SU-DHL-6 (cell line): ENCODE results near the gene KRT5.
"Not testable (repeated sequence)": the region's sequence is repeated elsewhere in the genome, so short reads cannot be mapped to it uniquely, and the experiment has no call there.

ENCODE experiments used
- H2AFZ ChIP-seq: fragments of 200-600 bp; sonication (generic); 2 replicates; pipeline ENCODE4 v1.6.1; 2014; ENCODE audit warnings: low read depth, mild to moderate bottlenecking, moderate library complexity, mixed read lengths, antibody characterized with exemption, low read length; ENCODE audit not compliant: severe bottlenecking
- H3F3A ChIP-seq: fragments of 200-600 bp; shearing (Covaris generic); 2 replicates; pipeline ENCODE4 v1.6.0; 2016; ENCODE audit warnings: antibody characterized with exemption, mild to moderate bottlenecking; ENCODE audit not compliant: insufficient read depth
- H3K27ac ChIP-seq: fragments of 200-600 bp; sonication (generic); 2 replicates; pipeline ENCODE4 v1.5.1; 2016; ENCODE audit warnings: low read depth, mild to moderate bottlenecking, low read length, moderate library complexity, mixed read lengths
- H3K27me3 ChIP-seq: fragments of 200-600 bp; sonication (generic), shearing (Covaris generic); 2 replicates; pipeline ENCODE4 v1.6.0; 2014; ENCODE audit warnings: mild to moderate bottlenecking, low read length
- H3K36me3 ChIP-seq: fragments of 200-600 bp; sonication (generic); 2 replicates; pipeline ENCODE4 v1.6.1; 2014; ENCODE audit warnings: mild to moderate bottlenecking, low read length, mixed read lengths
- H3K4me2 ChIP-seq: fragments of 300-600, 200-600 bp; shearing (Covaris generic), sonication (generic); 2 replicates; pipeline ENCODE4 v1.6.0; 2014; ENCODE audit warnings: low read length, low read depth, mild to moderate bottlenecking; ENCODE audit not compliant: poor library complexity, severe bottlenecking
- H3K4me3 ChIP-seq: fragments of 200-600 bp; sonication (generic); 2 replicates; pipeline ENCODE4 v1.5.1; 2014; ENCODE audit warnings: antibody characterized with exemption, low read length, mild to moderate bottlenecking, mixed read lengths; ENCODE audit not compliant: insufficient read depth, poor library complexity, severe bottlenecking
- H3K79me2 ChIP-seq: fragments of 200-600 bp; sonication (generic); 2 replicates; pipeline ENCODE4 v1.6.1; 2014; ENCODE audit warnings: mild to moderate bottlenecking, low read length, moderate library complexity; ENCODE audit not compliant: insufficient read depth
- H3K9ac ChIP-seq: fragments of 200-600 bp; sonication (generic); 2 replicates; pipeline ENCODE4 v1.7.0; 2014; ENCODE audit warnings: mild to moderate bottlenecking, low read length
- H3K9me2 ChIP-seq: fragments of 200-600 bp; sonication (generic); replicated peaks from 2 replicates; pipeline ENCODE4 v1.6.1; 2014; ENCODE audit warnings: low read length; ENCODE audit not compliant: insufficient read depth
- H3K9me3 ChIP-seq: fragments of 200-600 bp; sonication (generic); 2 replicates; pipeline ENCODE4 v1.6.1; 2014; ENCODE audit warnings: low read length, mixed read lengths; ENCODE audit not compliant: insufficient read depth
- H4K20me1 ChIP-seq: fragments of 200-600 bp; sonication (generic); 2 replicates; pipeline ENCODE4 v1.6.1; 2014; ENCODE audit warnings: low read depth, mild to moderate bottlenecking, antibody characterized with exemption, low read length, moderate library complexity, mixed read lengths
- CTCF ChIP-seq: fragments of 200-600 bp; sonication (generic); IDR thresholded peaks from one replicate; pipeline ENCODE4 v1.5.1; 2017; ENCODE audit warnings: antibody characterized with exemption, mild to moderate bottlenecking, low read length, moderate library complexity; ENCODE audit not compliant: insufficient read depth, poor library complexity, severe bottlenecking
- EZH2phosphoT487 ChIP-seq: fragments of 200-600 bp; sonication (generic), shearing (Covaris generic); conservative IDR thresholded peaks from 2 replicates; pipeline ENCODE4 v1.6.1; 2018; ENCODE audit warnings: mild to moderate bottlenecking, antibody characterized with exemption, low read length, moderate library complexity, mixed read lengths

KRT5 gene

GRCh38 chr12:52488736-52489135 lies 31.5 kb downstream of the KRT5 start:
- no peaks in the 10 kb centered on the region for H3F3A ChIP-seq
- no peaks in the 10 kb centered on the region for H3K9me3 ChIP-seq
- no peak overlapping the region for H3K4me3 ChIP-seq
- H3K36me3 ChIP-seq = no peaks in the 10 kb centered on the region
- no peaks in the 10 kb centered on the region for H3K79me2 ChIP-seq
- no peaks in the 10 kb centered on the region for H3K27me3 ChIP-seq
- TF ChIP-seq EZH2phosphoT487 = no peak
- TF ChIP-seq CTCF = no peak
- no peaks in the 10 kb centered on the region for H3K9me2 ChIP-seq
- H3K9ac ChIP-seq = no peak overlapping the region
- H4K20me1 ChIP-seq = no peaks in the 10 kb centered on the region
- no peak overlapping the region for H2AFZ ChIP-seq
- H3K4me2 ChIP-seq = no peak overlapping the region
- H3K27ac ChIP-seq = no peak overlapping the region

GRCh38 chr12:52487744-52488443 lies 32.3 kb downstream of the KRT5 start:
- H3K4me3 ChIP-seq, H3K27ac ChIP-seq: not testable (repeated sequence)

GRCh38 chr12:52487211-52487610 lies 33.0 kb downstream of the KRT5 start:
- H4K20me1 ChIP-seq = no peaks in the 10 kb centered on the region
- H3K4me2 ChIP-seq = no peak overlapping the region
- H3K79me2 ChIP-seq = no peaks in the 10 kb centered on the region
- no peak overlapping the region for H3K4me3 ChIP-seq
- no peaks in the 10 kb centered on the region for H3K9me3 ChIP-seq
- no peak overlapping the region for H2AFZ ChIP-seq
- TF ChIP-seq CTCF (no peak), EZH2phosphoT487 (no peak)
- no peak overlapping the region for H3K9ac ChIP-seq
- H3K27ac ChIP-seq = no peak overlapping the region
- no peaks in the 10 kb centered on the region for H3K9me2 ChIP-seq
- H3K27me3 ChIP-seq = no peaks in the 10 kb centered on the region
- no peaks in the 10 kb centered on the region for H3K36me3 ChIP-seq
- no peaks in the 10 kb centered on the region for H3F3A ChIP-seq

More at GRCh38 chr12:52487744-52488443, 32.3 kb downstream of the KRT5 start:
- not testable (repeated sequence) for H3K4me2 ChIP-seq, H2AFZ ChIP-seq, H3K9me3 ChIP-seq, H3K9ac ChIP-seq, H3K36me3 ChIP-seq, H3K79me2 ChIP-seq, H4K20me1 ChIP-seq, H3F3A ChIP-seq, H3K9me2 ChIP-seq, H3K27me3 ChIP-seq
